ENCODE measurements around the gene RALGAPA1.

- TF ChIP-seq CREB1 (CRISPR knock-in tag; IDR thresholded peaks at IDR 0.05) (no peak), CTCF (IDR thresholded peaks at IDR 0.05) (no peak), GABPB1 (CRISPR knock-in tag; IDR thresholded peaks at IDR 0.05) (no peak), ATF6 (CRISPR knock-in tag; IDR thresholded peaks at IDR 0.05) (no peak), USF2 (CRISPR knock-in tag; IDR thresholded peaks at IDR 0.05) (no peak), NR2C2 (CRISPR knock-in tag; IDR thresholded peaks at IDR 0.05) (no peak), TEAD1 (CRISPR knock-in tag; IDR thresholded peaks at IDR 0.05) (no peak), NFYB (CRISPR knock-in tag; conservative IDR thresholded peaks at IDR 0.05; ENCODE audit: low read depth) (no peak), USF1 (CRISPR knock-in tag; IDR thresholded peaks at IDR 0.05) (no peak)
Observed at GRCh38 chr14:35573911-35574310, 235.2 kb downstream of the RALGAPA1 start.

All from WTC11 (cell line).